Measurements from ENCODE around the gene MAN2B2.
A peak's percentile ranks its signal among the peaks of the same experiment; 100 is the strongest.

Gene MAN2B2

DNA sequence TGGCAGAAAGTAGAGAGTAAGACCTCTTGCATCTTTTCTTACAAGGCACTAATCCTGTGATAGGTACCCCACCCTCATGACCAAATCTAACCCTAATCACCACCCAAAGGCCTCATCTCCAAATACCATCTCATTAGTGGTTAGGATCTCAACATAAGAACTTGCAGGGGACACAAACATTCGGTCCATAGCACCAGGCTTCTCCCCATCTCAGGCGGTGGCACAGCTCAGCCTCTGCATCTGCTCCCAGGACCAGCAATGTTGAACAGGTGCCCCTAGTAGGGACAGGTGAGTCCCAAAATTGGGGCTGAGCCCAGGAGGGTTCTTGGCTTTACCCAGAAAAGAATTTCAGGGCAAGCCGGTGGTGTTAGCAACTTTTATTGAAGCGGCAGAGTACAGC is 57.1 kb downstream of the MAN2B2 start:
- no peak overlapping the region for H3K9ac ChIP-seq (ENCODE audit: insufficient read length, low read depth)
- TF ChIP-seq SUZ12 (IDR thresholded peaks at IDR 0.05; ENCODE audit: extremely low read depth, insufficient read depth, insufficient read length) (no peak), YY1 (IDR thresholded peaks at IDR 0.05; ENCODE audit: insufficient read depth, insufficient read length) (no peak), ZNF274 (IDR thresholded peaks at IDR 0.05; ENCODE audit: low read depth, low read length) (no peak)
- peaks cover 2% of the 10 kb centered on the region for H3K4me1 ChIP-seq (ENCODE audit: insufficient read depth, insufficient read length)
- H3K9me3 ChIP-seq (ENCODE audit: insufficient read depth, low read length), result no peaks in the 10 kb centered on the region
- no peak for DNase-seq (ENCODE audit: low read depth, low spot score)
- no peak overlapping the region for H3K4me3 ChIP-seq (ENCODE audit: insufficient read length, low read depth)
- H3K36me3 ChIP-seq (ENCODE audit: insufficient read depth, insufficient read length, low read length), result no peaks in the 10 kb centered on the region
- no peaks in the 10 kb centered on the region for H3K27me3 ChIP-seq (ENCODE audit: insufficient read depth, insufficient read length)

DNA sequence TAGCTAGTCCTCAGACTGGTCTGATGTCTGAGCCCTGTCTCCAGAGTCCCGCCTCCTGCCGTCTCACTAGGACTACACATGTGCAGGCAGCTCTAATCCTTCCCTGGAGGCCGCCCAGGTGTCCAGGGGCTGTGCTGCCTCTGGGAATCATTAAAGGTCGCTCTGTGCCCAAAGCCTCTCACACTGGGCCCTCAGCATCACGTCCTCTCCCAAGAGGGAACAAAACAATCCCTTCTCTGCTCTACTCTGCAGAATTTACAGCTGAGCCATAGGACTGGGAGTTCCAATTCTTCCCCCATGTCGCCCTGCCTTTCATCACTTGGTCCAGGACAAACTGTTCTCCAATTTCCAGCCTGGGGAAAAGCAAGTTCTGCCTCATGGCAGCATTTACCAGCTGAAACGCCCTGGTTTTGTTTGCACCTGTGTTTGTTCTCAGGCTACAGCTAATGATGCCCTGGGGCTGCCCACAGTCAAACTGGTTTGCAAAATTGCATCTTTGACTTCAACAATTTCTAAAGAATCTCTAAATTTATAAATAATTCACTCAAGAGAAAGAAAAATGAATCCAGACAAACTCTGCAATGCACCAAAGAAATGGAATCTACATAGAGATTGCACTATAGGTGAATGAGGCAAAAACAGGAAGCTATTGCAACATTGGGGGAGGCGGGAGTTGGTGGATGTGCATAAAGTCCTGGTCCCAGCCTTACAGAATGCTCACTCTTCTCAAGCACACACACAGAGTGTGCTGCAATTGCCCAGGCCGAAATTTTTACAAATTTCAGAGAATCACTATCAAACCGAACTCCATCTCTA is 58.3 kb downstream of the MAN2B2 start:
- DNase-seq (ENCODE audit: low read depth, low spot score), result no peak
- no peaks in the 10 kb centered on the region for H3K27me3 ChIP-seq (ENCODE audit: insufficient read depth, insufficient read length)
- H3K4me1 ChIP-seq (ENCODE audit: insufficient read depth, insufficient read length), result peaks cover 2% of the 10 kb centered on the region
- no peaks in the 10 kb centered on the region for H3K36me3 ChIP-seq (ENCODE audit: insufficient read depth, insufficient read length, low read length)
- H3K9me3 ChIP-seq (ENCODE audit: insufficient read depth, low read length), result no peaks in the 10 kb centered on the region
- TF ChIP-seq ZNF274 (IDR thresholded peaks at IDR 0.05; ENCODE audit: low read depth, low read length), result no peak
- TF ChIP-seq YY1 (IDR thresholded peaks at IDR 0.05; ENCODE audit: insufficient read depth, insufficient read length), result no peak
- TF ChIP-seq SUZ12 (IDR thresholded peaks at IDR 0.05; ENCODE audit: extremely low read depth, insufficient read depth, insufficient read length), result no peak
- no peak overlapping the region for H3K9ac ChIP-seq (ENCODE audit: insufficient read length, low read depth)
- H3K4me3 ChIP-seq (ENCODE audit: insufficient read length, low read depth), result no peak overlapping the region

DNA sequence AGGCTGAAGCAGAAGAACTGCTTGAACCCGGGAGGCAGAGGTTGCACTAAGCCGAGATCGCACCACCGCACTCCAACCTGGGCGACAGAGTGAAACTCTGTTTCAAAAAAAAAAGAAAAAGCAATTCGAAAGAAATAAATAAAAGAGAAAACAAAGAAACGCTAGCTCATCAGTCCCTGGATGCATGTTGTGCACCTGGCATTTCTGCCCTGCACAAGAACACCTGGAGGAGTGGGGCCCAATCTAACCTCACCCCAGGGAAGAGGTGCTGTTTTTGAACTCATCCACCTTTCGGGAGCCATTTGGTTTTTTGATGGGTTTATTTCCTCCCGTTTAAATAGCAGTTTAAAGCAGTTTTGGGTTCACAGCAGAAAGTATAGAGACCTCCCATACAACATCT is 59.8 kb downstream of the MAN2B2 start:
- H3K9me3 ChIP-seq (ENCODE audit: insufficient read depth, low read length), result no peaks in the 10 kb centered on the region
- TF ChIP-seq ZNF274 (IDR thresholded peaks at IDR 0.05; ENCODE audit: low read depth, low read length), result no peak
- TF ChIP-seq SUZ12 (IDR thresholded peaks at IDR 0.05; ENCODE audit: extremely low read depth, insufficient read depth, insufficient read length), result no peak
- no peak for TF ChIP-seq YY1 (IDR thresholded peaks at IDR 0.05; ENCODE audit: insufficient read depth, insufficient read length)
- H3K4me3 ChIP-seq (ENCODE audit: insufficient read length, low read depth), result no peak overlapping the region
- H3K4me1 ChIP-seq (ENCODE audit: insufficient read depth, insufficient read length), result peaks cover 2% of the 10 kb centered on the region
- no peak for DNase-seq (ENCODE audit: low read depth, low spot score)
- H3K9ac ChIP-seq (ENCODE audit: insufficient read length, low read depth), result no peak overlapping the region
- no peaks in the 10 kb centered on the region for H3K36me3 ChIP-seq (ENCODE audit: insufficient read depth, insufficient read length, low read length)
- H3K27me3 ChIP-seq (ENCODE audit: insufficient read depth, insufficient read length), result no peaks in the 10 kb centered on the region

DNA sequence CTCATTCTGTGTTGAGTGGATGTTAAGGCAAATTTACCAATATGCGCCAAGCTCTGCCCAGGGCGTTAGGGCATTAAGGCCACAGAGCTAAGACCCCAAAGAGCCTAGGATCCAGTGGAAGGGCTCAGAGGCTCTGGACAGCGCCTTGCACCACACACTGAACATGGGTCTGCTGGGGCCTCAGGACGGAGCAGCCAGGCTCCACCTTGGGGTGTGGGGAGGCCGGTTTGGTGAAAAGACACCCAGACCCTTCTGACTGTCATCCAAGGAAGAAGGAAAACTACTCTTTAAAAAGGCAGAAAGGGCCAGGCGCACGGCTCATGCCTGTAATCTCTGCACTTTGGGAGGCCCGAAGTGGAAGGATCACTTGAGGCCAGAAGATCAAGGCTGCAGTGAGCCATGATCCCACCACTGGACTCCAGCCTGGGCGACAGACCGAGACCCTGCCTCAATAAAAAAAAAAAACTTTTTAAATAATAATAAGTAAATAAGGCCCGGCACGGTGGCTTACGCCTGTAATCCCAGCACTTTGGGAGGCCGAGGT is 64.2 kb downstream of the MAN2B2 start:
- no peak for DNase-seq (ENCODE audit: low read depth, low spot score)
- Histone ChIP-seq H3K9ac (ENCODE audit: insufficient read length, low read depth) (no peak overlapping the region), H3K4me3 (ENCODE audit: insufficient read length, low read depth) (no peak overlapping the region), H3K9me3 (ENCODE audit: insufficient read depth, low read length) (no peaks in the 10 kb centered on the region), H3K27me3 (ENCODE audit: insufficient read depth, insufficient read length) (no peaks in the 10 kb centered on the region), H3K36me3 (ENCODE audit: insufficient read depth, insufficient read length, low read length) (peaks cover 24% of the 10 kb centered on the region), H3K4me1 (ENCODE audit: insufficient read depth, insufficient read length) (peaks cover 10% of the 10 kb centered on the region)
- TF ChIP-seq SUZ12 (IDR thresholded peaks at IDR 0.05; ENCODE audit: extremely low read depth, insufficient read depth, insufficient read length) (no peak), YY1 (IDR thresholded peaks at IDR 0.05; ENCODE audit: insufficient read depth, insufficient read length) (no peak), ZNF274 (IDR thresholded peaks at IDR 0.05; ENCODE audit: low read depth, low read length) (no peak)

DNA sequence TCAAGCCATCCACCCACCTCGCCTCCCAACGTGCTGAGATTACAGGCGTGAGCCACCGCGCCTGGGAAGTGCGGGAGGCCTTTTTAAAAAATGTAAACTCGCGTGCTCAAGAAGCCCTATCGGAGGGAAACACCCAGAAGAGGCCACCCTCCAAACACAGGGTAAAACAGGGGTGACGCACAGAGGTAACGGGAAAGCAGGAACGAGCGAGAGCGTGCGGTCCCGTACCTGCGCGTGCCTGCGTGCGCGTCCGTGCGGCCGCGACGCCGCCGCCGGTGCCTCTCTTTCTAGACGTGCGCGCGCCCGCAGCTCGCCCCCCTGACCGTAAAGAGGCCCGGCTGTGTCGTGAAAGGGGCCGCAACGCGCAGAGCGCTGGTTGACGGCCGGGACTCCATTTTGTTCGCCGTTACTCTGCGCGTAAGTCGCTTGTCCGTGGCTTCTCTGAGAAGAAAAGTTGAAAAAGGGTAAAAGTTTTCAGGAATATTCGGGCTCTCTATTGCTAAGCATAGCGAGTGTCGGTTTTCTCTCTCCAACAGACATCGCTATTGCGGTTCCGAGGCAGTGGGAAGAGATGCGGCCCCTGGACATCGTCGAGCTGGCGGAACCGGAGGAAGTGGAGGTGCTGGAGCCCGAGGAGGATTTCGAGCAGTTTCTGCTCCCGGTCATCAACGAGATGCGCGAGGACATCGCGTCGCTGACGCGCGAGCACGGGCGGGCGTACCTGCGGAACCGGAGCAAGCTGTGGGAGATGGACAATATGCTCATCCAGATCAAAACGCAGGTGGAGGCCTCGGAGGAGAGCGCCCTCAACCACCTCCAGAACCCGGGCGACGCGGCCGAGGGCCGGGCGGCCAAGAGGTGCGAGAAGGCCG is 65.5 kb downstream of the MAN2B2 start, which contains the start of gene MRFAP1:
MRFAP1 (plus strand) TSS at position 394 of the 872 bp plus-strand sequence; CDS start at position 572, 178 bp downstream.
- peak; percentile 95 for DNase-seq (ENCODE audit: low read depth, low spot score)
- Histone ChIP-seq H3K4me3 (ENCODE audit: insufficient read length, low read depth) (peak within 1 kb of the TSS; percentile 99), H3K27me3 (ENCODE audit: insufficient read depth, insufficient read length) (no peaks in the 10 kb centered on the region), H3K36me3 (ENCODE audit: insufficient read depth, insufficient read length, low read length) (peaks cover 24% of the 10 kb centered on the region), H3K9ac (ENCODE audit: insufficient read length, low read depth) (peak within 1 kb of the TSS; percentile 98), H3K4me1 (ENCODE audit: insufficient read depth, insufficient read length) (peaks cover 10% of the 10 kb centered on the region), H3K9me3 (ENCODE audit: insufficient read depth, low read length) (no peaks in the 10 kb centered on the region)
- no peak for TF ChIP-seq ZNF274 (IDR thresholded peaks at IDR 0.05; ENCODE audit: low read depth, low read length)
- TF ChIP-seq SUZ12 (IDR thresholded peaks at IDR 0.05; ENCODE audit: extremely low read depth, insufficient read depth, insufficient read length), result no peak
- TF ChIP-seq YY1 (IDR thresholded peaks at IDR 0.05; ENCODE audit: insufficient read depth, insufficient read length), result peak; percentile 84

DNA sequence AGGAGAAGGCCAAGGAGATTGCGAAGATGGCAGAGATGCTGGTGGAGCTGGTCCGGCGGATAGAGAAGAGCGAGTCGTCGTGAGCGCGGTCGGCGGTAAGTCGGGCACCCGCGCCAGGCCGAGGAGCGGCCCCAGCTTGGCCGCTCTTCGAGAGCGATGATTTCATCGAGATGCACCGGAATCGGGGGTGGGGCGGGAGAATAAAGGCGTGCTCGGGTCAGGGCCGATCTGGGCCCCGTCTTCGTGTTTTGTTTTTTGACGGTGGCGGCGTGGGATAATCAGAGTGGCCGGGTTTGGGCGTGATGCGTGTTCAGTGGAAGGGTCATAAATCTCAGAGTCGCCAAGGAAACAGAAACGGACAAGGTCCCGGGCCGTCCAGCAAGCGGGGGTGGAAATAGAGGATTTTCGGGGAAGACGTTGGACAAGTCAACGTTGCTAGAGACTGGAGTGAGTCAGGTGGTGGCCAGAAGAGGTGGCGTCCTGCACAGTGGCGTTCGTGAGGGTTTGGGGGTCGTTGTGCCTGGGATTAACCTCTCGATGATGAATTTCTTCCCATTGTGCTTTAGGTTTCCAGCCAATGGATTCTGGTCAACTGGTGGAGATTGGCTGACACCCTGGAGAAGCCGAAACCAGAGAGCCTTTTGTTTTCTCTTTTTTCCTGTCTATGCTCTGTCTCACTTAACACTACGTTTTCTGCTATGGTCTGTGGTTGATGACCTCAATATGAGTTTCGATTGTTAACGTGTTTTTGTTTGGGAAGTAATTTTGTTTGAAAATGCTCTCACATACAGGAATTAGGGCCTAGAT is 66.4 kb downstream of the MAN2B2 start:
- Histone ChIP-seq H3K36me3 (ENCODE audit: insufficient read depth, insufficient read length, low read length) (peaks cover 24% of the 10 kb centered on the region), H3K4me1 (ENCODE audit: insufficient read depth, insufficient read length) (peaks cover 10% of the 10 kb centered on the region), H3K4me3 (ENCODE audit: insufficient read length, low read depth) (peak overlapping the region; percentile 99), H3K9ac (ENCODE audit: insufficient read length, low read depth) (peak overlapping the region; percentile 98), H3K9me3 (ENCODE audit: insufficient read depth, low read length) (no peaks in the 10 kb centered on the region), H3K27me3 (ENCODE audit: insufficient read depth, insufficient read length) (no peaks in the 10 kb centered on the region)
- DNase-seq (ENCODE audit: low read depth, low spot score), result no peak
- no peak for TF ChIP-seq ZNF274 (IDR thresholded peaks at IDR 0.05; ENCODE audit: low read depth, low read length)
- no peak for TF ChIP-seq SUZ12 (IDR thresholded peaks at IDR 0.05; ENCODE audit: extremely low read depth, insufficient read depth, insufficient read length)

Measured in NT2/D1 (cell line).